Hematopoietic multipotent progenitor cell (in vitro differentiated cells): ENCODE measurements around the gene MOB3A. TPM values are rescaled to one million over a fixed set of nuclear protein-coding genes. Genes with fewer than 3 reads are reported as not detected.

Experiments used
- DNase-seq, 3 donors: peaks; one replicate each; pipeline ENCODE4 v3.0.0-alpha.2; 2011 to 2015; ENCODE audit warnings: low read depth in 2 of 3, low spot score in 2 of 3
- total RNA-seq: library from RNA; depleted of rRNA; stranded (reverse); fragments of >200 nt; gene quantifications from one replicate; pipeline ENCODE4 v1.2.3, GENCODE V29; 2012

MOB3A gene
- total RNA-seq, 1 donor: 65.4 TPM

DNA sequence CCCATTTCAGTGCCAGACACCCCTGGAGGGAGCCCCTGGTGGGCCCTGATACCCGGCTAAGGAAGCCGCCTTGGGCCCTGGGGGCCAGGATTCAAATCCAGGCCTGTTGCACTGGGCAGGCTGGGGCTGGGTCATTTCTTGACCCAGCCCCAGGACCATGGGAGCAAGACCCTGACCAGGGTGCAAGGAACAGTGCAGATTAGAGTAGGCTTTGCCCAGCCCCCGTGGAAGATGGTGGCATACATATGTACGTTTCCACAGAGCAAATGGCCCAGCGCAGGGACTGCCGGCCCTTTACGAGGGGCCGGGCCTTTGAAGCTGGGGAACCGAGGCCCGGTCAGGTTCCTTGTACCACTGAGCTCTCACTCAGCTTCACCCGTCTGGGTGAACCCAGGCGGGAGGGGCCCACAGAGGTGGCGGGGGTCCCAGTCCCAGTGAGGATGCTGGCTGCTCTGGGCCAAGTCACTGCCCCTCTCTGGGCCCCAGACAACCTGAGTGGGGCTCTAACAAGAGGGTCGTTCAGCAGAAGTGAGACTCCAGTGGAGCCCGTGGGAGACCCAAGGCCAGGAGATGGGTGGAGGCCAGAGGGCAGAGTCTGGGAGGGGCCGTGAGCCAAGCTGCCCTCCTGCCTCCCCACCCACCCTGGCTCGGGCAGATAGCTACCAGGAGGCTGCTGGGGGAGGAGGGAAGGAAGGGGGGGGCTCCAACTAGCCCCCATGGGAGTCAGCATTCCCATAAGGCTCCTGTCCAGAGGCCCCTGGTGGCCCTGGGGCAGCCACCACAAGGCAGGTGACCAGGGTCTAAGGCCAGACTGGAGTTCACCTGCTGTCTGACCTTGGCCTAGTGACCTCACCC lies 47.8 kb downstream of the MOB3A start:
- no peak for DNase-seq

DNA sequence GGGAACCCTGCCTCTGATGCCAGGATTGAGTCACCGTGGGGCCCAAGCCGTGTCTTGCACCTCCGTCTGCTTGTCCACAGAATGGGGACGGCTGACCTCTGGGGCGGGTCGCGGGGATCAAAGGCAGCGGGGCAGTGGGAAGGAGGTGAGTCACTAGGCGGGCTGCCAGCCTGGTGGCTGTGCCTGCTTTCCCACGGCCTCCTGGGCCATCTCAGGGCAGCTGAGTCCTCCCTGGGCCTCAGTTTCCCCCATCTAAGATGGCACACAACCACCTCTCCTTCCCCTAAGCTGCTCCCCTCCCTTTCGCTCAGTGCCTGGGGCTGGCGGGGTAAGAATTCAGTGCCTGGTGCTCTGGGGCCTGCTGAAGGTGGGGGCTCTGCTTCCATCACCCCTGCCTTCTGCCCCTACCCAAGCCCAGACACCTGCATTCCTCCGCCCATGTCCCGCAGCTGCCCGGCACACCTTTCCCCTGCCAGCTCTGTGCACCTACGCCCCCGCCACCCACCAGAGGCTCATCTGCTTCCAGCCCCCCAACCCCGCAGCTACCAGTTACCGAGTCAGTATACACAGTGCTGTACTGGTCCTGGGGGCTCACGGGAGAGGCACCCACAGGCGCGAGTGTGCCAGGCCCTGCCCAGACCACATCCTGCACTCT lies 48.5 kb downstream of the MOB3A start:
- no peak for DNase-seq

DNA sequence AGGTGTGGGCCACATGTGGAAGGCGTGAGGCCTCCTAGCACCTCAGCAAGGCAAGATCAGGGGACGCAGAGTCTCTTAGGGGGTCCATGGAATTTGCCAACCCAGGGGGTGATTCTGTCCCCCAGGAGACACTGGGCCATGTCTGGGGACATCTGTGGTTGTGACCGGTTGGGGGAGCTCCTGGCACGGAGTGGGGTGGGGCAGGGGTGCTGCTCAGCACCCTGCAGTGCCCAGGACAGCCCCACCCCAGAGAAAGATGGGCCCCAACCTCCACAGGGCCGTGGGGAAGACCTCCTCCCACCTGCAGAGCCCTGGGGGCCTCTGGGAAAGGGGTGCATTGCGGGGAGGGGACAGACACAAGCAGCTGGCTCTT lies 49.1 kb downstream of the MOB3A start:
- no peak for DNase-seq

DNA sequence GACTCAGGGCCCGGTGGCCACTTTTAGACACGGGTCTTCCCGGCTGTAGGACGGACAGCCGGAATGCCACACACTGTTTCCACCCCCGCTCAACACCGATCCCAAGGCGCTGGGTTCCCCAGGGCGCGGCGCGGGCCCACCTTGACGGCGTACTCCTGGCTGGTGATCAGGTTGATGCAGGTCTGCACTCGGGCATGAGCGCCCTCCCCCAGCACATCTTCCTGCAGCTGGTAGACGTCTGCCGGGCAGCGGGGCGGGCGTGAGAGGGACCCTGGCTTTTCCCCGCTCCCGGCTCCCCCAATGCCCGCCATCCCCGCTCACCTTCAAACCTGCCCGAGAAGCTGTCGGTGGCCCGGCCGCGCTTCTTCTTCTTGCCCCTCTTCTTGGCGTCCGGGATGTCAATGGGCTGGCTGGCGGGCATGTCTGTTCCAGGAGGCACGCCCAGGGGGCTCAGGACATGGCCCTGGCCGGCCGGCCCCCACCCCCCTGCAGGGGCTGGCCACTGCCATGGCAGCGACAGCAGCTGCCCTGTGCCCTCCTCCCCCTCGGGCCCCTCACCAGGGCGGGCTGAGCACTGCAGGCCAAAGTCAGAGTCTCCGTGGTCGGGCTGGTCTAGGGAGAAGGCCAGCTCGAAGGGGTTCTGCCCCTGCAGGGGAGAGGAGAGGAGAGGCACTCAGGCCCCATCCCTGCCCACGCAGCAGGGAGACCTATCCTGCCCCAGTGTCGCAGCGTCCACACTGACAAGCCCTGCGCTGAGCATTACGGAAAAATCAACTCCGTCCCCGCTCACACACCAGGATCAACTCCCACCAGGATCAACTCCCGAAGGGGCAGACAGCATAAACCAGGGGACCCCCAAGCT lies 49.8 kb downstream of the MOB3A start:
- DNase-seq: no peak

DNA sequence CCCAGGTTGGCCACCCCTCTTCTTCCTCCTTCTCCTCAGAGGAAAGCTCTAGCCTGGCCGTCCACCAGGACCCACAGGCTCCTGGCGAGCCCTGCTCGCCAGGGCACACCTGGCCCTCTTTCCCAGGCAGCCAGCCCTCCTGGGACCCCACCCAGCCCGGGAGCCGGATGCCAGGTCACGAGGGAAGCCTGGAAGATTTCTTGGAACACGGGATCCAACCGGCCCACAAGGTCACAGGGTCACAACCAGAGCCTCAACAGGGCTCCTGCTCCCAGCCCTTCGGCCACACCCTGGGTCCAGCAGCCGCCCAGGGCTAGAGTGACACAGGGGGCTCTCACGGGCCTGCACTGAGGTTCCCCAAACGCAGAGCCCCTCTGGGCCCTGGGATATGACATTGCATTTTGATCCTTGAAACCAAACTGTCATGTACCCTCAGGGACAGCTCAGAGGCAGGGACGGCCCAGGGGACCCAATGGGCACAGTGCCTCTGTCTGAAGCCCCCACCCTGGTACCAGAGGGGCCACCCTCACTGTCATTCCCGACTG lies 50.6 kb downstream of the MOB3A start:
- DNase-seq: no peak

DNA sequence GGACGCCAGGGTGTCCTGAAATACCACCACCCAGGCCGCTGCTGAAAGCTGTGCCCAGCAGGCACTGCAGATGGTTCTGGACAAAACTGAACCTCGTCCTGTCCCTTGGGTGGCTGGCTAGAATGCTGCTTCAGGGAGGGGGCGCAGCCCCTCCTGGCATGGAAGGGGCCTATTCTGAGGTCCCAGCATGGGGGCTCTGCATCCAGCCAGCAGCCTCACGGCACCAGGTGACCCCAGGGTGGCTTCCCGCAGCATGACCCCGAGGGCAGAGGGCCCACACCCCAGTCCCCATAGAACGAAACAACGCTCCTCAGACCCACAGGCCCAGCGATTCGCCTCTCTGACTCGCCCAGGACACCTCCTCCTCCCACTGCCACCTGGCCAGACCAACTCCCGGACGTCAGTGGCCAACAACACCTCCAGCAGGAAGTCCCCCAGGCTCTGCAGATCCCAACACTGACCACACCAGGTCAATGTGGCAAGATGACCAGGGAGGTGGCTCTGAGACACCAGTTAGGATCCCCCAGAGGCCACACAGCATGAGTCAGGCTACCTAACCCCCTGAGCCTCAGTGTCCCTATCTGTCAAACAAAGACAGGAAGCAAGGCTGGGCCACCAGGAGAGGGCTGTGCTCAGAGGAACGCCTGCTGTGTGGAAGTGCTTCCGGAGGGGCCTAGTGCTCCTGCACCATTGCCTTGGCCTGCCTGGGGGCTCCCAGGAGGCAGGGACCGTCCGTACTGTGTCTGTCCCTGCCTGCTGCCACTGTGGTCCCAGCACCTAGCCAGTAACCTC lies 51.2 kb downstream of the MOB3A start:
- DNase-seq: no peak

DNA sequence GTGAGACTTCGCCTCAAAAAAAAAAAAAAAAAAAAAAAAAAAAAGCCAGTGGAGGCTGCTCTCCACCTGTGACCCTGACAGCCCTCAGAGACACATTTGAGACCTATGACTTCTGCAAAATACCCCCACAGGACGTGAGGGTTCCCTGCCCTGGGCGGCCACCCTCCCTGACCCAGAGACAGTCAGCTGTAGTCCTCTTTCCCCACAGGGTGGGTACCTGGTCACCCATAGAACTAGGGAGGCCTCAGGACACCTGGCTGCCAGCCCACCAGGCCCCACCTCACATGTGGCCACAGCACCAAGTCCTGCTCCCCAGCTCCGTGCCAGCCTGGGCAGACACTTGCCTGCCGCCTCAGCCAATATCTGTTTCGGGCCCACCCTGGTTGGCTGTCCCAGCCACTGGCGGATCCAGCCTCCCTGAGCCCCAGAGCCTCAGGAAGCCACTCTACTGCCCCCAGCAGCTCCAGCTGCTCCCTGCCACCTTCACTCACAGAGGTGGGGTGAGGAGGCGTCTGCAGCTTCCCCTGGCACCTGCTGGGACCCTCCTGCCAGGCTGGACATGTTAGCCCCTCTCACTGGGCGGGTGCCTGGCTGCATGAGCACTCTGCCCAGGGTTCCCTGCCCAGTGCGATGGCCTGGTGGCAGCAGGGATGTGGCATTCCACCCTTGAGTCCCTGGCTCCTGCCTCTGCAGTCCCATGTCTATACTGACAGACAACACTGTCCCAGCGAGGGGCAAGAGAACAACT lies 52.0 kb downstream of the MOB3A start:
- DNase-seq: peak in 1 of 3 donors; percentile 44

DNA sequence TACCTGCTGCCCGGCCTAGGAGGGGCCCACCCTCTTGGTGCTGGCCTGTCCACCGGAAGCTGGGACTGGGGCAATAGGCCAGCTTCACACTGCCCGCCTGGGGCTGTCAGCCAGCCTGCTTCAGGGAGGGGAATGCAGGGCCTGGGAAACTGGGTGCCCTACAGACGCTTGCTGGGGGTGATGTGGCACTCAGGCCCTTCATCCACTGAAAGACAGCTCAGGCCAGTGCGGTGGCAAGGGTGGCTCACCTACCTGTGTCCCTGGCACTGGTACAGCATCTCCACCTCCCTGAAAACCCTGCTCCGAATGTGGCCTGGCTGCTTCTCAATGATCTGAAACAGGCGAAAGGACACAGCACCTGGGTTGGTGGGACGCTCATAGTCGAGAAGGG lies 52.9 kb downstream of the MOB3A start:
- DNase-seq: no peak

DNA sequence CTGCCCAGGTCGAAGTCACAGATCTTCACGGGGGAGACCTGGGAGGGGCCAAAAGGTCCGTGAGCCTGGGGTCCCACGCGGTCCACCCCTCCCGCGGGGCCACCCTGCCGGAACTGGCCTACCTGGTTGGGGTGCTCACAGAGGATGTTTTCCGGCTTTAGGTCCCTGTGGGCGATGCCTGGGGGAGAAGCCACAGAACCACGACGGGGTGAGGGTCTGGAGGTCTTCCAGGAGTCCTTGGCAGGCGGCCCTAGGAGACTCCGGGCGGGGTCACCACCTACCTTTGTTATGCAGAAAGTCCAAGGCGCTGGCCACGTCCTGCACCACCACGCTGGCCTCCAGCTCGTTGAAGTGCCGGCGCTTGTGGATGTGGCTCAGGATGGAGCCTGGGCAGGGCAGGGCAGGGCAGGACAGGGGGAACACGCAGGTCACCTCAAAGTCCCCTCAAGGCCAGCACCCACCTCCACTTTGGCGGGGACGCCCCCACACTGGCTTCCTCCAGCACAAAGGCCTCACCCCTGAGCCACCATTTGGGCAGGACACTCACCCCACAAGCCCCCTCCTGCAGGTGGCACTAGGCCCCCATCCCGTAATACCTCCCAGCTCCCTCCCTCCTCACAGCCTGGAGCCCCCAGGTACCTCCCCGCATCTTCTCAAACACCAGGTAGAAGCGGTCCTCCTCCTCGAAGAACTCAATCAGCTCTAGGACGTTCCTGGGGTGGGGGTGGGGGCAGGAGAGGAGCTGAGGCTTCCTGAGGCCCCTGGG lies 53.5 kb downstream of the MOB3A start:
- no peak for DNase-seq

DNA sequence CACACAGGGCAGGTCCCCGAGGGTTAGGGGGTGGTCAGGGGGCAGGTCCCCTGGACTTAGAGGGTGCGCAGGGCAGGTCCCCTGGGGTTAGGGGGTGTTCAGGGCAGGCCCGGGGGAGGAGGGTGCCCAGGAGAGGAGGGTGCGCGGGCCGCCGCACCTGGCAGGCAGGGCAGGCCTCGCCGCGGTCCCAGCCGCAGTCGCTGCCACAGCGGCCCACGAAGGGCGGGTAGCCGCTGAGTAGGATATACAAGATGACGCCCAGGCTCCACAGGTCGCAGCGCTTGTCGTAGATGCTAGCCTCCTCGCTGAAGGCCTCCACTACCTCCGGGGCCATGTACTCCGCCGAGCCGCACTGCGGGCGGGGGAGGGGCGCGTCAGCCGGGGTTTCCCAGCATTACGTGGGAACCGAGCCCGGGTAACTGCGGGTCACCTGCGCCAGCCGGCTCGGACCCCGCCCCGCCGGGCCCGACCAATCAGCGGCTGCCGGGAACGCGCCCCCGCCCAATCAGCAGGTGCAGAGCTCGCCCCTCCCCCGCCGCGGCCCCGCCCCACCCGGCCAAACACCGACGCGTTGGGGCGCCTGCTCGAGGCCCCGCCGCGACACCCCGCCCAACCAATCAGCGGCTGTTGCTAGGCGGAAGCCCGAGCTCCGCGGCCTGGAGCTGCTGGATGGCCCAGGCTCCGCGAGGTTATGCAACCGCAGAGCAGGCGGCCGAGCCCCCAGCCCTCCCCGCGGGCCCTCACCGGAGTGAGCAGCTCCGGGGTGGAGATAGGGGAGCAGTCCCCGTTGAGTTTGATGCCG lies 54.2 kb downstream of the MOB3A start:
- DNase-seq: peak; percentile 97

DNA sequence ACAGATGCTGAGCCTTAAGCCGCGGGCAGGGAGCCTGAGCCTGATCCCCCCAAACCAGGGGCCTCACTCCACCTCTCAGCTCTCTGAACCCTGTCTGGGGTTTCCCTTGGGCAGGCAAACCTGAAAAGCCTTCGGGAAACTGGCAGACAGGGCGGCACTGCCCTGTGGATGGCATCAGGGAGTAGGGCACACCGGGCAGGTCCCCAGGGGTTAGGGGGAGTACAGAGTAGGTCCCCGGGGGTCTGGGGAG lies 54.8 kb downstream of the MOB3A start:
- no peak for DNase-seq

DNA sequence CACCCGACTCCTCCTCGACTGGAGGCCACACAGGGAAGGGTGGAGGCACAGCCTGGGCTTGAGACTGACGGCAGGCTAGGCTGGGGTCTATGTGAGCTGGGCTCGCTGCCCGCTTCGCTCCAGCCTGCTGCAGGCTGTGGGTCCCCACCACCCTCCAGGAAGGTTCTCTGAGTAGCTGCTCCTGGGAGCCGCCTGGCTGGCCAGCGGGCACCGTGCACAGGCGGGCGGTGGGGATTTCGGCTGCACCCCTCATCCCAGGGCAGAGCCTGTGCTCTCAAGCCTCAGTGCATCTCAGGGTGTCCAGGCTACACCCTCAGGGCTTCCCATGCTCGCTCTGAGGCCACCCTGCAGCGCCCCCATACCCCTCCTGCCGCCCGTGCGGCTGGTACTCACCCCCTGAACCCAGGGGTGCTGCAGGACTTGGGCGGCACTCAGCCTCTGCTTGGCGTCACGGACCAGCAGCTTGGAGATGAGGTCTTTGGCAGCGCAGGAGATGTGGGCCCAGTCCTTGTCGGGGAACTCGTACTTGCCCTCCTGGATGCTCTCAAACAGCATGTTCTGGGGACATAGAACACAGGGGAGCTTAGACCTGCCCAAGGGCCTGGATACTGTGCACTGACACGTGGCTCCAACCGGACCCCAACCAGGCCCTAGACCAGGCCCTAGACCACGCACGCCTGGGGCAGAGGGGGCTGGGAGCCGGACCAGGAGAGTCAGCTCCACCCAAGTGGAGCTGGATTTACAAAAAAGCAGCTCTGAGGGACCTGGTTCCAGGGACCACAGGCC lies 55.3 kb downstream of the MOB3A start:
- DNase-seq: no peak

DNA sequence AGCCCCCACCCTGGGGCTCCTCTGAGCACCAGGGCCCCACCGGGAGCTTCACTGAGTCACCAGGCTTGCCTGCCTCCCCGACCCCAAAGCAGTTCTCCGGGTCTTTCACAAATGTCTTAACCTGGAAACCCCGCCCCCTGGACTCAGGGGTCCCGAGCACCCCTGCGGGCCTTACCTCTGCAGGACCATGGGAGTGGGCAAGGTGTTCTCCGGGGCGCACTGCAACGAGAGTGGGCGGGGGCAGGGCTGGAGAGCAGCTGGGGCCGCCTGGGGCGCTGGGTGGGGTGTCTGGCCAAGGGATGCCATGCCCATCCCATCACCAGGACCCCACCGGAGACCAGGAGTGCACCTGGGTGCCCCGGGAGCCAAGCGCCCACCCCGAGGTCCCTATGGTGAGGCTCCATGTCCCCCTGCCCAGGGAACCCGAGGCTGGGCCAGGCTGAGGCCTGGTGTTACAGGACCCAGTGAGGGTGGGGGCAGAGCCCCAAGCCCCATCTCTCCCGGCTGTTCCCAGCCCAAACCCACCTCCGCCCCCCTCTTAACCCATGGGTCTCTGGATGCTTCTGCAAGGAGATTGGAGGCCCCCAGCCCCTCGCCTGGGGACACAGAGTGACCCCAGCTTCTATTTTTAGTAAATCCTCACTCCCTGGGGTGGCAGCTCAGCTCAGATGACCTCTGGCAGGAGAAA lies 56.0 kb downstream of the MOB3A start:
- no peak for DNase-seq

DNA sequence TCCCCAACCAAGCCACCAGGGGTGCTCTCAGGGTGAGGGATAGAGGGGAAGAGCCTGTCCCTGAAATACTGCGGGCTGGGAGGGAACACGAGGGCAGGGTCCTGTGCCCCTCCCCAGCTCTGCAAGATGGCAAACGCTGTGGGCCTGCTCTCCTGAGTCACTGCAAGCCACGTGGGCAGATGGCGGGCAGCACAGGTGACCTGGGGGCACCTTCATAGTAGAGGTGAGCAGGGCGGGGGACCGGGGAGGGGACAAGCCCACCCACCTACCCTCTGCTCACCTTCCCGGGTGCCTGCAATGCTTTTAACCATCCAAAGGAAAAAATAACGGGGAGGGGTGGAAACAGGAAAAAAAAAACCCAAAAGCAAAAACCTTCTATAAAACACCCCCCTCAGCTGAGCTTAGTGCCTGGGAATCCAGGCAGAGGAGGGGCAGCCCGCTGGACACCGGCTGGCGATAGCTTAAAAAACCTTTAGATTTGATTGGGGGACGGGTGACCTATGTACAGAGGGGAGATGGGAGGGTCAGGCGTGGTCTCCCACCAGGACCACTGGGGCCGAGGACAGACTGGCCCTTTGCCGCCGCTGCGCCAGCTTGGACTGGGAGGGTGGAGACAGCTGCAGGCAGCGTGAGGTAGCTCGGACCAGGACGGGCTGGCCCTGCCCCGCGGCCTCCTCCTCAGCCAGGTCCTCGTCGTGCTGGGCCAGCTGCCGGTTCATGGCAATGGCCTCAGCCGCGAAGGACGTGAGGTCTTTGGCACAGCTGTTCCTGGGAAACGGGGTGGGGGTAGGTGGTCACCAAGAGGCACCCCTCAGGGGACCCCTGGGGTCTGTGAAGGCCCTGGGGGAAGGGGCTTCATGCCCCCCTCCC lies 56.8 kb downstream of the MOB3A start:
- no peak for DNase-seq

DNA sequence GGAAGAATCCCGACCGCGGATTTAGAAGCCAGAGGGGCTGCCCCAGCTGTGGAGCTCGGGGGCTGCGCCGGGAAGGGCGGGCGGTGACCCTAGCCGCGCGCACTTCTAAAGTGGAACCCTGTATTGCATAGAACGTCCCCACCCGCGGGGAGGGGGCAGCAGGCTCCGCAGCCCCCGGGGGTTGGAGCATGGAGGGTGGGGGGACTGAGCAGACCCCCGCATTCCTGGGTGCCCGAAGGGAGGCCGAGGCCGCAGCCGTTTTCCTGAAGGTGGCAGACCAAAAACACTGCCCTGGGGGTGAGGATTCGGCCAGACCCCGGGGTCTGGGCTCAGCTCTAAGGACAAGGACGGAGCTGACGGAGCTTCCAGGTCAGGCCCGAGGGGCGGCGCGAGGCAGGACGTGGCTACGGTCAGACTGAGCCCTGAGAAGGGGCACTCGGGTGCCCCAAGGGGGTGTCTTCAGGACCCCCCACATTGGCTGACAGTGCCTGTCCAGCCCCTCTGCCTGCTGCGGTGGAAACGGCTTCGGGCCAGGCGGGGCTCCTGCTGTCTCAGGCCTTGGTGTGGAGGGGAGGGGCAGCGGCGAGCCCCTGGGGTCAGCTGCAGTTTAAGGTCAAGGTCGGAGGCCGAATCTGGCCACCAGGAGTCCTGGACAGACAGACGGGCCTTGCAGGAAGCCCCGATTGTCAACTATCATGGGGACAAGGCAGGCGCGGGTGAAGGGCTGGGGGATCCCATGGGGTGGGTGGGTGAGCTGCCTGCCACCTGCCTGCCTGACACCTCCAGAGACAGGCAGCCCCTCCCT lies 57.6 kb downstream of the MOB3A start:
- DNase-seq: no peak
